ENCODE data around the gene NCOA7.
A peak's percentile ranks its signal among the peaks of the same experiment; 100 is the strongest.
"Not testable (repeated sequence)": the region's sequence is repeated elsewhere in the genome, so short reads cannot be mapped to it uniquely, and the experiment has no call there.

NCOA7 gene

GRCh38 chr6:125872259-125872921 is 81.6 kb downstream of the NCOA7 start:
- DNase-seq, result no peak

- DNase-seq, result no peak
Observed at GRCh38 chr6:125882243-125882642, 91.5 kb downstream of the NCOA7 start.

DNA sequence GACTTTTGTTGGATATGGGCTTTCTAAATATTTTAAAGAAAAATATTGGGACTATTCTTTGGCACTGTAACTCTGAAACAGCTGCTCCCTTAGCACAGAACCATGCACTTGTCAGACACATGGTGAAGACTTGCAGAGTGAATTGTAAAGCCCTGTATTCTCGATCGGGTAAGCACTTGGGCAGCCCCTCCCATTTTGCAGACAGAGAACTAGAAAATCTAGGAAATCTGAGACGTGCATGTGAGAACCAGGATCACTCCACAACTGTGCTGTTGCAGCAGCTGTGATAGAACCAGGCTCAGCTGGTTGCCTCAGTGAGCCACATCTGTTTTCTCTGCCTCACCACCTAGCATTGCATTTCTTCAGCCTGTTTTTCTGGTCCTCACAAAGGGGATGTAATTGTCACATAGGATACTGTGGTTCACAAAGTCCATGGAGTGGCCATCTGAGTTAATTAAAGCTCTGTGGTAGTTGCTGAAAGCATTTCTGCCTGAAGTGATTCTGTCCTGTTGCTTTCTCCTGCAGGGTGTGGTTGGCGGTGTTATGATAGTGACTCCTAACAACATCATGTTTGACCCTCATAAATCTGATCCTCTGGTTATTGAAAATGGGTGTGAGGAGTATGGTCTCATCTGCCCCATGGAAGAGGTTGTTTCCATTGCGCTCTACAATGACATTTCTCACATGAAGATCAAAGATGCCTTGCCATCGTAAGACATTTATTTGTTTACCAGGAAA is 94.0 kb downstream of the NCOA7 start:
- no peak for DNase-seq

GRCh38 chr6:125886021-125886420 is 95.3 kb downstream of the NCOA7 start:
- no peak for DNase-seq

GRCh38 chr6:125886914-125887313 is 96.2 kb downstream of the NCOA7 start:
- DNase-seq, result no peak

DNA sequence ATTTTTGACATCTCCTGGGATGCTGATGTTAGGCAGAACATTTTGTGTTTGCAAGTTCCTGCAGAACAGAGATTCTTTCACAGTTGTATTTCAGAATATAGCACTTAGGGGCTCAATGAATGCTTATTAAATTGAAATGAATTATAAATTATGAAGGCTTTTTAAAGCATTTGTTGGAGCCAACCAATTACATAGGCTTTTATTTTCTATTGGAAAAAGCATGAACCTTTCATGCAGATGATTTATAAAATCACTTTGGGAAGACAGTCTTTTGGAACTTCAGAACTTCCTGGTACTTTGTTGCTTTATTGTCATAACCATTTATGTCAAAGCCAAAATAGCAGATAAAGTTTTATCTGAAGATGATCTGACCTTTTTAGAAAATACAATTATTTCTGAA is 96.6 kb downstream of the NCOA7 start:
- no peak for DNase-seq

GRCh38 chr6:125888989-125889656 is 98.4 kb downstream of the NCOA7 start:
- no peak for DNase-seq

GRCh38 chr6:125899726-125900182 is 109.0 kb downstream of the NCOA7 start:
- DNase-seq, result no peak

DNA sequence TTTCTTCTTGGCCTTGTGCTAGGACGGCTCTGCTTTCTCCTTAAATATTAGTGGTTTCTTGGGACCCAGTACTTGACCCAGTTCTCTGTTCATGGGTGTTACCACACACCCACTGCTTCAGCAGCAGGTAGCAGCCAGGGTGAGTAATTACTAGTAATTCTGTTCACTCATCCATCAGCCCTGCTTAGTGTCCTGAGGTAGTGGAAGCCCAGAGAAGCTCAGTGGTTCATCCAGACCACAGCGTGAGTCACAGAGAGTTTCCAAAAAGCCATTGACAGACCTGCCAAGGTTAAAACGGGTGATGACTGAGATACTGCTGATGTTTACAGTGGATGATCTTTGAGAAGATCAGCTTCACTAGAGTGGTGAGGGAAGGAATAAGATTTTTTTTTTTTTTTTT is 114.1 kb downstream of the NCOA7 start:
- DNase-seq, result no peak

DNA sequence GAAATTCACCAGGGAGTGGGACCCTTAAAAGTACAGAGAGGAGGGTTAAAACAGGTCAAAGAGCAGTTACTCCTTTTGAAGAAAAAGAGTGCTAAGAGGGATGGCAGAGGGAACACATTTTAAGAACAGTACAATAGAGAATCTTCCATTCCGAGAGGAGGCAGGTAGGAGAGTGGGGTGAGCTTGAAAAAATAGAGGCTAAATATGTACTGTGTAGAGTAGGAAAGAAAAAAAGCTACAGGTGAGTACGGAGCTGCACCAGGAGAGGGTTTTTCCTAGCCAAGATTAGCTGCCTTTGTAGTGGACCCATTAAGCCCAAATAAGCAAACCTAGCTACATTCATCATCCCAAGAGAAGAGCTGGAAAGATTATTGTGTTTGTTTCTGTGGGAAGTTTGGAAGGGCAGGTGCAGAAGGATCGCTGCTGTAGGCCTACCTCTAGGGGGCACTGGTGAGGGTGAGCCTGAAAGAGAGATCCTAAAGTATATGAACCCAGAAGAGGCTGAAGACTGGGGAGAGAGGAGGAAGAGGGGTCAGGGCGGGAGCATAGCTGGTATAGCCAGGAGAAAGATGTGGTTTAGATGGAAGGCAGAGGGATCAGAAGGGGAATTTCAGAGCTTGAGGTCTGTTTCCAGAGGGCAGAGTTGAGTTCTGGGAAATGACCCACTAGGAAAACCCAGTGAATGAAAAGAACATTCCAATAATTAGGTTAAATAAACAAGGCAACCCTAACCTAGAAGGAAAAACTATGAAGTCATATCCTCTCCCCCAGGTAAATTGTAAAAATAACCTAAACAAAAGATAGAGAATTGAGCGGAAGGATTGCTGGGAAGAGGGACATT is 115.6 kb downstream of the NCOA7 start:
- no peak for DNase-seq

- DNase-seq, result no peak
Observed at GRCh38 chr6:125910527-125910926, 119.8 kb downstream of the NCOA7 start.

GRCh38 chr6:125911051-125911451 is 120.3 kb downstream of the NCOA7 start:
- DNase-seq, result not testable (repeated sequence)

- DNase-seq, result not testable (repeated sequence)
Observed at GRCh38 chr6:125912430-125912829, 121.7 kb downstream of the NCOA7 start.

DNA sequence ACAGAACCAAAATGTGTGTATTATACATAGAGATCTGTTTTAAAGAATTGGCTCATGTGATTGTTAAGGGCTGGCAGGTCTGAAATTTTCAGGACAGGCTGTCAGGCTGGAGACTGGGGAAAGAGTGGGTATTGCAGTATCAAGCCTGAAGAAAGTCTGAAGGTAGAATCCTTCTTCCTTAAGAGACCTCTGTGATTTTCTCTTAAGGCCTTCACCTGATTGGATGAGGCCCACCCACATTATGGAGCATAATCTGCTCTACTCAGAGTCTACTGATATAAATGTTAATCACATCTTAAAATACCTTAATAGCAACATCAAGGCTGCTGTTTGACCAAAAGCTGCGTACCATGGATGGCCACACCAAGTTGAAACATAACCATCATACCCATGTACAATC is 122.4 kb downstream of the NCOA7 start:
- DNase-seq, result no peak

DNA sequence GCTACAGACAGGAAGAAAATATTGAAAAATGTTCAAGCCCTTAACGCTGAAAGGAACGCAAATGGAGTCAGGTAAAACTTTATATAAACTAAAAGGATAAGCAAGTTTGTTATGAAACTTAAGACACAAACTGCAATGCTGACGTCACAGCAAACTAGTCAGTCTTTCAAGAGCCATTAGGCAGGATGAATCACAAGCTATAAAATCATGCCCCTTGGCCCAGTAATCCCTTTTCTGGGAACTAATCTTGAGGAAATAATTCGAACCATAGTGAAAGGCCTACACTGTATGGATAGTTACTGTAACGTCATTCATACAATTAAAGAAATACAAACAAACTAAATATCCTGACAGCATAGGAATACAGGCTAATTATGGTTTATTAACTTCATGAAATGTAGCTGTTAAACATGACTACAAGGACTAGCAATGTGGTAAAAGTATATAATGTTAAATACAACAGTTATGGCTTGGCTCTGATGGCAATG is 123.1 kb downstream of the NCOA7 start:
- no peak for DNase-seq

DNA sequence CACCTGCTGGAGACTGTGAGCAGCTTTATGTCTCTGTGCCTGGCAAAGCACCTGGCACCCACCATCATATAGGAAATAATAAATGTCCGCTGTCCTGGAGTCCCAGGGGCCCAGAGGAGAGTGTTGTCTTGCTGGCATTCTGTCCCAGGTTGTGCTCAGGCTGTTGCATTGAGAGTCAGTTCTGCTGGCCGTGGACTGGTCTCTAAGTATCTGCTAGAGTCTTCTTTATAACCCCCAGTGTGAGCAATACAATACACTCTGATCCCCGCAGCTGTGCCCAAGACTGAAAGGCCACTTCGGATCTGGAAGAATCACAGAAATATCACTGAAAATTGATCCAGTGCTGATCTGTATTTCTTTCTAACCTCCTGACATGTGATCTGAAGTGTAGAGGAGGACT is 127.5 kb downstream of the NCOA7 start:
- no peak for DNase-seq

DNA sequence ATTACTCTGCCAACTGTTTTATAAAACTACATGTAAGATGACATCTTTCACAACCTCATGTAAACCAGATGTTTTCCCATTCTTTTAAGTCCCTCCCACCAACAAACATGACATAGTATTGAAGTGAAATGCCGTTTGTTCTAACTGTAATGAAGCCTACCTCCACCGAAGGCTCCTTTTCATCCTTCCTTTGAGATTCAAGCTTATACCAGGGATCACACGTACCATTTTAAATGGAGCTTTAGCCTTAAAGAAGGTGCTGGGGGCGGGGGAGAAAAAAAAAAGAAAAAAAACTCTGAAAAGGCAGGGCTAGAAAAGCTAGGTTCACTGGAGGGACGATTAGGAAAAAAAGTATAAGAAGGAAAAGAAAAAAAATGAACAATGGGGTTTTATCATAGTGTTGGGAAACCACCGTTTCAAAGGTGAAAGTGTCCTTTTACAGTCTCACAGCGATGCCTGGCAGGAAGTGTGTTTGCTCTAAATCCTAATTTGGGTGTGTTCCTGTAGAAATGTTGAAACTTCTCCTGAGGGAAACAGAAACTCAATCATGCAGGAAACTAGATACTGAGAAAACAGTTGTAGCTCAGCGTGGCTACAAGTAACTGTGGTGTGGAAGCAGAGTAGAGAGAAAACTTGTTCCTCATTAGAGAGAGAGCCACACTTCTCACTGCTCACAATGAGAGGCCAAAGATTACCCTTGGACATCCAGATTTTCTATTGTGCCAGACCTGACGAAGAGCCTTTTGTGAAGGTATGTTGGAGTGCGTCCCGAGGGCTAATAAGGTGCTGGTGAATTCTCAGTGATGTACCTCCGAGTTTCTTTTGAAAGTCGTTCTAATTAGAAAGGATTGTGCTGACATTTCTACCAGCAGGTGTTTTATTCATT is 128.2 kb downstream of the NCOA7 start:
- DNase-seq, result peak; percentile 6

DNA sequence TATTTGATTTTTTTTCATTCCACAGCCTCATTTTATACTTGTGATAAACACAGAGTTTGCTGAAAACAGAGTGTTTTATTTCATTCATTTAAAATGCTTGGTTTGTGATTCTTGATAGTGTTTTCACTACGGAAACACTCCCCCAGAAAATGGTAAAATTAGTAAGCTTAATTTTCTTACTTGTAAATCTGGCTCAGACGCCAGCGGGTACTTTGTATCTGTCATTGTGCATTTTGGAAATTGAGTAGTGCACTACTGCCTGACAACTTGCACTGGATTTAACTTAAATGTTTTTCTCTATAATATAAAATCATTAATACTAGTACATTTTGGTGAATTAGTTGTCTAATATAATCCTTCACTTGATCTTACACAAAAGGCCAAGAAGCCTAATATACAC is 128.9 kb downstream of the NCOA7 start:
- no peak for DNase-seq

GRCh38 chr6:125922322-125922860 is 131.6 kb downstream of the NCOA7 start:
- no peak for DNase-seq

GRCh38 chr6:125923366-125923877 is 132.7 kb downstream of the NCOA7 start:
- DNase-seq, result no peak

GRCh38 chr6:125924169-125924568 is 133.4 kb downstream of the NCOA7 start:
- DNase-seq, result no peak

Measured in NCI-H526 treated with DMSO at 0.1 percent for 48 hours (cell line).